ENCODE data around the gene PLXND1.

PLXND1 gene

GRCh38 chr3:129602309-129602708 is 4.2 kb downstream of the PLXND1 start:
- no peak for DNase-seq (ENCODE audit: low read depth, low spot score)

GRCh38 chr3:129601713-129602112 is 4.8 kb downstream of the PLXND1 start:
- DNase-seq (ENCODE audit: low read depth, low spot score), result no peak

- no peak for DNase-seq (ENCODE audit: low read depth, low spot score)
These were observed 6.1 kb downstream of the PLXND1 start for GRCh38 chr3:129600348-129600747.

GRCh38 chr3:129599607-129600006 is 6.9 kb downstream of the PLXND1 start:
- DNase-seq (ENCODE audit: low read depth, low spot score), result no peak

GRCh38 chr3:129599073-129599472 is 7.4 kb downstream of the PLXND1 start:
- no peak for DNase-seq (ENCODE audit: low read depth, low spot score)

- no peak for DNase-seq (ENCODE audit: low read depth, low spot score)
These were observed 8.0 kb downstream of the PLXND1 start for GRCh38 chr3:129598484-129598883.

- DNase-seq (ENCODE audit: low read depth, low spot score), result no peak
These were observed 8.5 kb downstream of the PLXND1 start for GRCh38 chr3:129598000-129598381.

- no peak for DNase-seq (ENCODE audit: low read depth, low spot score)
These were observed 9.1 kb downstream of the PLXND1 start for GRCh38 chr3:129597087-129597999.

- DNase-seq (ENCODE audit: low read depth, low spot score), result no peak
These were observed 10.0 kb downstream of the PLXND1 start for GRCh38 chr3:129596194-129597086.

- DNase-seq (ENCODE audit: low read depth, low spot score), result no peak
These were observed 10.8 kb downstream of the PLXND1 start for GRCh38 chr3:129595544-129596193.

- DNase-seq (ENCODE audit: low read depth, low spot score), result no peak
These were observed 11.5 kb downstream of the PLXND1 start for GRCh38 chr3:129594907-129595390.

- DNase-seq (ENCODE audit: low read depth, low spot score), result no peak
These were observed 12.1 kb downstream of the PLXND1 start for GRCh38 chr3:129594409-129594808.

- peak; percentile 27 for DNase-seq (ENCODE audit: low read depth, low spot score)
These were observed 12.7 kb downstream of the PLXND1 start for GRCh38 chr3:129593595-129594339.

- DNase-seq (ENCODE audit: low read depth, low spot score), result no peak
These were observed 13.3 kb downstream of the PLXND1 start for GRCh38 chr3:129593230-129593594.

- DNase-seq (ENCODE audit: low read depth, low spot score), result no peak
These were observed 13.9 kb downstream of the PLXND1 start for GRCh38 chr3:129592381-129593131.

- DNase-seq (ENCODE audit: low read depth, low spot score), result no peak
These were observed 14.5 kb downstream of the PLXND1 start for GRCh38 chr3:129591932-129592331.

- DNase-seq (ENCODE audit: low read depth, low spot score), result no peak
These were observed 16.3 kb downstream of the PLXND1 start for GRCh38 chr3:129590215-129590614.

- DNase-seq (ENCODE audit: low read depth, low spot score), result no peak
These were observed 18.8 kb downstream of the PLXND1 start for GRCh38 chr3:129587566-129588210.

- no peak for DNase-seq (ENCODE audit: low read depth, low spot score)
These were observed 19.6 kb downstream of the PLXND1 start for GRCh38 chr3:129586746-129587430.

Measured in activated naive CD8-positive, alpha-beta T cell treated with anti-CD3 and anti-CD28 coated beads, Interleukin-2, amount 50 U/mL, for 16 hours (primary cell).